NCI-H1105 (cell line): ENCODE data around the gene LRRTM4.
"Not testable (repeated sequence)": the region's sequence is repeated elsewhere in the genome, so short reads cannot be mapped to it uniquely, and the experiment has no call there.

Experiments
- DNase-seq: peaks from one replicate; lab custom pipeline; 2025; lab: John Stamatoyannopoulos, UW

LRRTM4 gene

DNA sequence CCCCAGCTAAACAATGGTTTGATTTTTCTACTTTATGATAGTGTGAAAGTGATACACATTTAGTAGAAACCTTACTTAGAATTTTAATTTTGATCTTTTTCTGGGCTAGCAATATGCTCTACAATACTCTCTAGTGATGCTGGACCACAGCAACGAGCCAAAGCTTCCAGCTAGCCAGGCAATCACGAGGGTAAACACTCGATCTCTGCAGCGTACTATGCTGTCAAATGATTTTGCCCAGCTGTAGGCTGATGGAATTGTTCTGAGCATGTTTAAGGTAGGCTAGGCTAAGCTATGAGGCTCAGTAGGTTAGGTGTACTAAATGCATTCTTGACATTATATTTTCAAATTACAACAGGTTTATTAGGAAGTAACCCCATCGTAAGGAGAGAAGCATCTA is 207.5 kb downstream of the LRRTM4 start:
- DNase-seq = no peak

- no peak for DNase-seq
Measured at GRCh38 chr2:77310416-77310815, 211.8 kb downstream of the LRRTM4 start.

DNA sequence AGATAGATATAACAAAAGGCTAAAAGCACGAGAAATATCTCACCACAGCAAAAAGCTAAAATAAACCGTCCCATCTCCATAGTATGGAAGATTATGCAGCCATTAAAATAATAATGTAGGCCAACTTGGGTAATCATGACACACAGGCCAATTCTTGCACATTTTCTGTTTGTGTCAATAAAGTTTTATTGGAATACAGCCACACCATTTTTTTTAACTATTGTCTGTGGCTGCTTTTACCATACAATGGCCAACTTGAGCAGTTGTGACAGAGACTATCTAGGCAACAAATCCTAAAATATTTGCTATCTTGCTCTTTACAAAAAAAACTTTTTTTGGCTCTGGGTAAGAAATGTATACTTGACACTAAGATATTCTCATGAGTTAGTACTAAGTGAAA is 212.5 kb downstream of the LRRTM4 start:
- no peak for DNase-seq

DNA sequence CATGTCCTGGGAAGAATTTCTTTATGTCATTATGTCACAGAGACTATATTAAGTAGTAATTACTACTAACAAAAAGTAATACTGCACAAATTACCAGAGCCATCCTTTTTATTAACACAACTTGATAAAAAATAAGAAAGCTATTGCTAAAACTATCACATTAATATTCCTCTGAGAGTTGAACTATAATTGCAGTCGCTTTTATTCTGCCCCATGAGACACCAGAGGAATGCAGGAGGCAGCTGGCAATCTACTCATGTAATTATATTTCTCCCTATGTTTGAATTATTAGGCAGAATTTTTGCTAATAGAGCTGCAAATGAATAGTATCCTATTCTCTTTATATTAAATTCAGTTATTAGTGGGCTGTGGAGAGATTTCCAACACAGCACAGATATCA is 220.7 kb downstream of the LRRTM4 start:
- no peak for DNase-seq

DNA sequence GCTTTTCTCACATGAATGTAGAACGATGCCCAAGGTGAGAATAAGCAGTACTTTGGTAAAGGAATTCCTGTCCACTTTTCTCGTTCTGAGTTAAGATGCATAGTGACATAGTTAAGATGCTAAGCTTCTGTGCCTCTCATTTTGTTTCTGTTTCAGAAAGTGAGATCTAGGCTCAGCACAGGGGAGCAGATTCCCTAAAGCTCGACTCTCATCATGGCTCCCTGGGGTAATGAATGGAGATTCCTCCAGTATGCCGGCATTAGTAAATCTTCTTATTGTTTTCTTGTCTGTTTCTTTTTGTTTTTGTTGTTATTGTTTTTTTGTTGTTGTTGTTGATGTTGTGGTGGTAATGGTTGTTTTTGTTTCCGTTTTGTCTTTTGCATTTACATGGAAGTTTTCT is 225.4 kb downstream of the LRRTM4 start:
- no peak for DNase-seq

DNA sequence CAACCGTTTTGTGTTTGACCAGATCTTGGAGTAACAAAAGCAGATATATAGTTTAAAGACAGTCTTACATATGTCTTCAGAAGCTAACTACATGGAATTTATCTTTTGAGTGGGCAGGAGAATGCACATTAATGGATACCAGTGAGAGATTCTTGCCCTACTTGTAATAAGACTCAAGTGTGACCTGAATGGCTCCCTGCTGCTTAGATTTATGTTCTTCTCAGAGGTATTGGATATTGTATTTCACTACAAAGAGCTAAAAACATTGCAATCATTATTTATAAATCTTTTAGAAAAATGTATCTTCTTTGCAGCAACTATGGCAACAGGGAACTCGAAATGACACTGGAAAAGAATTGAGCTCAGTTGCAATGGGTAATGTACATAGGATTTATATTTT is 227.7 kb downstream of the LRRTM4 start:
- DNase-seq = no peak

GRCh38 chr2:77284353-77284752 is 237.8 kb downstream of the LRRTM4 start:
- DNase-seq = no peak

- no peak for DNase-seq
Measured at GRCh38 chr2:77271262-77271661, 250.9 kb downstream of the LRRTM4 start.

GRCh38 chr2:77270433-77270832 is 251.7 kb downstream of the LRRTM4 start:
- DNase-seq = no peak

GRCh38 chr2:77268626-77269025 is 253.6 kb downstream of the LRRTM4 start:
- no peak for DNase-seq

GRCh38 chr2:77232909-77233425 is 289.2 kb downstream of the LRRTM4 start:
- DNase-seq = no peak

- peak; percentile 67 for DNase-seq
Measured at GRCh38 chr2:77228391-77228790, 293.8 kb downstream of the LRRTM4 start.

GRCh38 chr2:77210725-77211124 is 311.5 kb downstream of the LRRTM4 start:
- no peak for DNase-seq

GRCh38 chr2:77207331-77207730 is 314.8 kb downstream of the LRRTM4 start:
- no peak for DNase-seq

DNA sequence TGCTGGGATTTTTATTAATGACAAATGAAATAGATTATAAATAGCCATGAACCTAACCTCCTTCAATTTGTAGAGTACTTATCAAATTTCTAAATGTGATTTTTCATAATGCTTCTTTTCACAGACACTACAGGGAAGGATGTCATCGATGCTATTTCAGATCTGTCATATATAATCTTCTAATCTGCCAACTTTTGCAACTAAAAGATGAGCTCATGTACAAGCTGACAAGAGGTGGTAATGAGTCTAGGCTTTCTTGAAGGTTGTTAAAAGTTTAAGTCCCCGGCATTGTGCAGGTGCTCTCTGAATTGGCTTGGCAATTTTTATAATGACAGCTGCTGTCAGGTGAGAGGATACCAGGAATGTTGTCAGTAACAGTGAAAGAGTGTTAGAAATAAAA is 320.4 kb downstream of the LRRTM4 start:
- DNase-seq = no peak

DNA sequence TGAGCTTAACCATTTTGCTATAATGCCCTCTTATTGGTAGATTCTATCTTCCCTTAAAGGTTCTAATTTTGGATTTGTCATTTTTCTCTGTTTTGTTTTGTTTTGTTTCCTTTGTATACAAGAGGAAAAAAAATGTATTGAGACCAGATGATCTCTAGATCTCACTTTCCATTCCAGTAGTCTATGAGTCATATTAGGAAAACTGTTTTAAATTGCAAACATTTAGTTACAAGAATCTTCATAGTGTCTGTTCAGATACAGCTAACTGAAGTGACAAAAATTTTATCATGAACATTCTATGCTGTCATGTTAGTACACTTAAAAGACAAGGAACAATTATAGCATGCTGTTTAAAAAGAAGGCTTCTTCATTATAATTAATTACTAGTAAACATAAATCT is 322.8 kb downstream of the LRRTM4 start:
- DNase-seq = no peak

GRCh38 chr2:77193858-77194448 is 328.2 kb downstream of the LRRTM4 start:
- no peak for DNase-seq

GRCh38 chr2:77192811-77193289 is 329.3 kb downstream of the LRRTM4 start:
- DNase-seq = no peak

- DNase-seq = no peak
Measured at GRCh38 chr2:77191665-77192064, 330.5 kb downstream of the LRRTM4 start.

- no peak for DNase-seq
Measured at GRCh38 chr2:77190721-77191346, 331.3 kb downstream of the LRRTM4 start.

DNA sequence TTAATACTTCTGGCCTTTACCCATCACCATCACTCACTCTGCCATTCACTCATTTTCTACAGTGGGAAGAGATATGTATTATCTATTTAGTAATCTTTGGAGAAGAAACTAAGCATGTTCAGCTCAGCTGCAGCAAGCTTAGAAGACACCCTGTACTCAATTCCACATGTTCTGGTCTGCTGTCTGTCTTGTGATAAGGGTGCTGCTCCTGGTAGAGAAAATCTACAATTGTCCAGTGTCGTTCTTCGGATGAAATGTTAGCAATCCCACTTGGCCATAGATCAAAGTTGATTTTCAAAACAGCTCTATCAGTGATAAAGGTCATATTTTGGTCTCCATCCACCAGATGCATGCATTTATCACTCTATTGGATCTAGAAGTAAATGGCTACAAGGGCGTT is 337.1 kb downstream of the LRRTM4 start:
- no peak for DNase-seq

DNA sequence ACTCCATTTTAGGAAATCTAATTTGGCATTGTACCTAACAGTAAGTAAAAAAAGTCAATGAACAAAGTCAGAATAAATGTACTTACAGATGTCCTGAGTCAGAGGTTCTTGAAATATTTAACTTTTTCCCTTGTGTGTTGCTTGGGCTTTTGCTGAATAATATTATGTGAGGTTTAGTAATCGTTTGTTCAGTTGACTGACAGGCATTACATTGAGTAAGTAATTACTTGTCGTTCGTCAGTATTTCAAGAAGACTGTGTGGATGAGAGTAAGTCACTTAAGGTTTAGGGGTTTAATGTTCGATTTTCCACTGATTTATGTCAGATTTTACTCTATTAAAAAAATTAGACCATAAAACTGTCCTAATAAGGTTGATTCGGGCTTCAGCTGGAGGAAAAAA is 342.9 kb downstream of the LRRTM4 start:
- no peak for DNase-seq

DNA sequence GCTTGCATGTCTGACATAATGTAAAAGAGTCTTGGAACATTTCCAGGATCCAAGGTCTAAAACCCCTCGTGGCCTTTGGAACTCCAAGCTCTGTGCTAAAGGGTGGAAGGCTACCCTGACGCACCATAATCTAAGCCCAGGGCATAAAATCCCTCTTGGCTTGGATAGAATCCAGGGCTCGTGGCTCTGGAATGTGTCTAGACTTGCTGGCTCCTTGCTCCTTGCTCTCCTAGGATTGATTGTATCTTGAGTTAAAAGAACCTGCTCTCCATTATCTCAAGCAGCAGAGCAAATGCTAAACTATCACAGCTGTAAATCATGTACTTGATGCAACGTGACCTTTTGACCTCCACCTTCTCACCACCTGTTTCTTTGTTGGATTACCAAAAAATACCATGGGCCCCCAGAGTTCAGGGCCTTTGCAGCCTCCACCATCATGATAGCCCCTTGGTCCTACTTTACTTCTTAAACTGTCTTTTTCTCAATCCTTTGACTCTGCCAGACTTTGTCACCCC is 346.9 kb downstream of the LRRTM4 start:
- DNase-seq = not testable (repeated sequence)

GRCh38 chr2:77169426-77169825 is 352.8 kb downstream of the LRRTM4 start:
- no peak for DNase-seq
